ENCODE results near the gene ITGA2.

- TF ChIP-seq MXI1 (conservative IDR thresholded peaks at IDR 0.05; ENCODE audit: poor library complexity, severe bottlenecking) = no peak
- TF ChIP-seq CTCF (IDR thresholded peaks at IDR 0.05; ENCODE audit: poor library complexity, severe bottlenecking) = no peak
- TF ChIP-seq EP300 (conservative IDR thresholded peaks at IDR 0.05; ENCODE audit: poor library complexity, severe bottlenecking) = no peak
- TF ChIP-seq REST (IDR thresholded peaks at IDR 0.05; ENCODE audit: borderline replicate concordance) = no peak
Observed at GRCh38 chr5:53099546-53099945, 110.4 kb downstream of the ITGA2 start.
